Measurements from ENCODE around the gene UGT3A1.

DNA sequence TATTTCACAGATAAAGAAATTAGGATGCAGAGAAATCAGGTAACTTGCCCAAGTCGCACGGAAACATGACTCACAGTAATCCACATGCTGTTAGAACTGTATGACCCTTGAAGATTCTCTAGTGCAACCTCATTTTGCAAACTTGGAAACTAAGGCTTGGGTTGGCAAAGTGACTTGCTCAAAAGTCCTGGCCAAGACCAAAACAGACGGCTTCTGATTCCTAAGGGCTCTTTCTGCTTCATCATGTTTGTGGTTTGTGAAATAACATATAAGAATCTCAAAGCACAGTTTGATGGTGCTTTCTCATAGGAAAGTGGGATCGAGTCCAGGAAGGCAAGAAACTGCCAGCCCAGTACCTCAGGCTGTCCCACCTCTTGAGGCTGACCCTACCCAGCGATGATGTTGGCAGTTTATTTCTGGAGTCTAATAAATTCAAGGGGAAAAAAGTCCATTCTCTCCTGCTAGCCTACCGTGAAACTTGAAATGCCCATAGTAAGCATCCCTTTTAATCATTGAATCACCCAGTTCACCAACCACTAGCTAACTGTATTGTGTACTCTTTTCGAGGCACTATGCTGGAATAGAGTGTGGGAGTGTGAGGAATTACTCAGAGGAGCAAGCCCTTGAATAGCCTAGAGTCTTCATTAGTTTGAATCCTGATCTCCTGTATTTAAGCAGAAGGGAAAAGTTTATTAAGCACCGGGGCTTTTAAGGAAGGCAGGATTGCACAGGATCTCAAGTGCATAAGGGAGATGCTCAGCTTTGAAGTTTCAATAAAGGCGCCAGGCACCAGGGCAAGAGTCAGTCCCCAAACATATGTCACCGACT lies 66.9 kb downstream of the UGT3A1 start:
- TF ChIP-seq, protein P1, sequence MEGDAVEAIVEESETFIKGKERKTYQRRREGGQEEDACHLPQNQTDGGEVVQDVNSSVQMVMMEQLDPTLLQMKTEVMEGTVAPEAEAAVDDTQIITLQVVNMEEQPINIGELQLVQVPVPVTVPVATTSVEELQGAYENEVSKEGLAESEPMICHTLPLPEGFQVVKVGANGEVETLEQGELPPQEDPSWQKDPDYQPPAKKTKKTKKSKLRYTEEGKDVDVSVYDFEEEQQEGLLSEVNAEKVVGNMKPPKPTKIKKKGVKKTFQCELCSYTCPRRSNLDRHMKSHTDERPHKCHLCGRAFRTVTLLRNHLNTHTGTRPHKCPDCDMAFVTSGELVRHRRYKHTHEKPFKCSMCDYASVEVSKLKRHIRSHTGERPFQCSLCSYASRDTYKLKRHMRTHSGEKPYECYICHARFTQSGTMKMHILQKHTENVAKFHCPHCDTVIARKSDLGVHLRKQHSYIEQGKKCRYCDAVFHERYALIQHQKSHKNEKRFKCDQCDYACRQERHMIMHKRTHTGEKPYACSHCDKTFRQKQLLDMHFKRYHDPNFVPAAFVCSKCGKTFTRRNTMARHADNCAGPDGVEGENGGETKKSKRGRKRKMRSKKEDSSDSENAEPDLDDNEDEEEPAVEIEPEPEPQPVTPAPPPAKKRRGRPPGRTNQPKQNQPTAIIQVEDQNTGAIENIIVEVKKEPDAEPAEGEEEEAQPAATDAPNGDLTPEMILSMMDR (IDR thresholded peaks at IDR 0.05; ENCODE audit: extremely low read depth in 1 of 2, insufficient read depth in 1 of 2, low read depth in 1 of 2, low read length in 2 of 2) = no peak
- TF ChIP-seq EZH2 (IDR thresholded peaks at IDR 0.05; ENCODE audit: borderline replicate concordance, low read depth, low read length, severe bottlenecking) = no peak
- TF ChIP-seq POLR2A (IDR thresholded peaks at IDR 0.05; ENCODE audit: low read depth, low read length) = no peak

Measured in endothelial cell of umbilical vein (primary cell).